ENCODE data around the gene PTPRM.

Gene PTPRM

GRCh38 chr18:8238507-8238906 is 671.4 kb downstream of the PTPRM start:
- DNase-seq (ENCODE audit: low read depth), result no peak

GRCh38 chr18:8241731-8242130 is 674.6 kb downstream of the PTPRM start:
- no peak for DNase-seq (ENCODE audit: low read depth)

GRCh38 chr18:8242151-8242696 is 675.1 kb downstream of the PTPRM start:
- no peak for DNase-seq (ENCODE audit: low read depth)

GRCh38 chr18:8247700-8248099 is 680.6 kb downstream of the PTPRM start:
- no peak for DNase-seq (ENCODE audit: low read depth)

GRCh38 chr18:8248576-8248975 is 681.5 kb downstream of the PTPRM start:
- DNase-seq (ENCODE audit: low read depth), result no peak

GRCh38 chr18:8249811-8250210 is 682.7 kb downstream of the PTPRM start:
- DNase-seq (ENCODE audit: low read depth), result no peak

GRCh38 chr18:8252371-8252770 is 685.3 kb downstream of the PTPRM start:
- no peak for DNase-seq (ENCODE audit: low read depth)

GRCh38 chr18:8253944-8254343 is 686.8 kb downstream of the PTPRM start:
- DNase-seq (ENCODE audit: low read depth), result no peak

GRCh38 chr18:8254654-8255053 is 687.5 kb downstream of the PTPRM start:
- no peak for DNase-seq (ENCODE audit: low read depth)

- DNase-seq (ENCODE audit: low read depth), result no peak
Observed at GRCh38 chr18:8257851-8258434, 690.8 kb downstream of the PTPRM start.

- no peak for DNase-seq (ENCODE audit: low read depth)
Observed at GRCh38 chr18:8260319-8260718, 693.2 kb downstream of the PTPRM start.

- no peak for DNase-seq (ENCODE audit: low read depth)
Observed at GRCh38 chr18:8260827-8261226, 693.7 kb downstream of the PTPRM start.

GRCh38 chr18:8261651-8262091 is 694.6 kb downstream of the PTPRM start:
- DNase-seq (ENCODE audit: low read depth), result no peak

- DNase-seq (ENCODE audit: low read depth), result no peak
Observed at GRCh38 chr18:8262221-8262620, 695.1 kb downstream of the PTPRM start.

- no peak for DNase-seq (ENCODE audit: low read depth)
Observed at GRCh38 chr18:8264116-8264515, 697.0 kb downstream of the PTPRM start.

GRCh38 chr18:8264861-8265411 is 697.8 kb downstream of the PTPRM start:
- no peak for DNase-seq (ENCODE audit: low read depth)

- DNase-seq (ENCODE audit: low read depth), result no peak
Observed at GRCh38 chr18:8272254-8272653, 705.1 kb downstream of the PTPRM start.

- DNase-seq (ENCODE audit: low read depth), result no peak
Observed at GRCh38 chr18:8274370-8274769, 707.3 kb downstream of the PTPRM start.

- DNase-seq (ENCODE audit: low read depth), result no peak
Observed at GRCh38 chr18:8276406-8276805, 709.3 kb downstream of the PTPRM start.

- DNase-seq (ENCODE audit: low read depth), result no peak
Observed at GRCh38 chr18:8277270-8277669, 710.2 kb downstream of the PTPRM start.

- DNase-seq (ENCODE audit: low read depth), result no peak
Observed at GRCh38 chr18:8279346-8279745, 712.2 kb downstream of the PTPRM start.

- no peak for DNase-seq (ENCODE audit: low read depth)
Observed at GRCh38 chr18:8279781-8280330, 712.7 kb downstream of the PTPRM start.

GRCh38 chr18:8283891-8284585 is 716.9 kb downstream of the PTPRM start:
- no peak for DNase-seq (ENCODE audit: low read depth)

All from activated gamma-delta T cell treated with anti-CD3 and anti-CD28 coated beads, Interleukin-2, amount 50 U/mL, for 16 hours (primary cell).